Fibroblast of the conjunctiva (primary cell): ENCODE results near the gene OLIG2.

ENCODE experiments used
- DNase-seq: peaks from one replicate; pipeline ENCODE4 v3.0.0-alpha.2; 2010; ENCODE audit warnings: low read depth

The OLIG2 gene

GRCh38 chr21:33033094-33033951 lies 7.6 kb downstream of the OLIG2 start:
- DNase-seq = no peak

- no peak for DNase-seq
Observed at GRCh38 chr21:33033961-33034413, 8.3 kb downstream of the OLIG2 start.

GRCh38 chr21:33035147-33035546 lies 9.4 kb downstream of the OLIG2 start:
- no peak for DNase-seq

- DNase-seq = no peak
Observed at GRCh38 chr21:33036430-33037162, 10.9 kb downstream of the OLIG2 start.

GRCh38 chr21:33037501-33037900 lies 11.8 kb downstream of the OLIG2 start:
- no peak for DNase-seq

GRCh38 chr21:33039536-33039935 lies 13.8 kb downstream of the OLIG2 start:
- DNase-seq = no peak

GRCh38 chr21:33040215-33040614 lies 14.5 kb downstream of the OLIG2 start:
- DNase-seq = no peak

GRCh38 chr21:33041981-33042380 lies 16.2 kb downstream of the OLIG2 start:
- no peak for DNase-seq

GRCh38 chr21:33042812-33043211 lies 17.1 kb downstream of the OLIG2 start:
- DNase-seq = no peak

GRCh38 chr21:33046455-33046854 lies 20.7 kb downstream of the OLIG2 start:
- DNase-seq = no peak

- DNase-seq = no peak
Observed at GRCh38 chr21:33047231-33047630, 21.5 kb downstream of the OLIG2 start.

- no peak for DNase-seq
Observed at GRCh38 chr21:33051925-33052324, 26.2 kb downstream of the OLIG2 start.

GRCh38 chr21:33053951-33054350 lies 28.2 kb downstream of the OLIG2 start:
- no peak for DNase-seq

- no peak for DNase-seq
Observed at GRCh38 chr21:33055991-33056390, 30.3 kb downstream of the OLIG2 start.

- no peak for DNase-seq
Observed at GRCh38 chr21:33057385-33057940, 31.7 kb downstream of the OLIG2 start.

- no peak for DNase-seq
Observed at GRCh38 chr21:33058527-33058926, 32.8 kb downstream of the OLIG2 start.

- no peak for DNase-seq
Observed at GRCh38 chr21:33058957-33059356, 33.2 kb downstream of the OLIG2 start.

GRCh38 chr21:33059380-33059841 lies 33.7 kb downstream of the OLIG2 start:
- no peak for DNase-seq

GRCh38 chr21:33061233-33061632 lies 35.5 kb downstream of the OLIG2 start:
- no peak for DNase-seq

- DNase-seq = no peak
Observed at GRCh38 chr21:33063375-33063883, 37.7 kb downstream of the OLIG2 start.

GRCh38 chr21:33063907-33064622 lies 38.3 kb downstream of the OLIG2 start:
- no peak for DNase-seq
